Measurements from ENCODE around the gene DHRS4. TPM values are rescaled to one million over a fixed set of nuclear protein-coding genes. Genes with fewer than 3 reads are reported as not detected.
"Not testable (repeated sequence)": the region's sequence is repeated elsewhere in the genome, so short reads cannot be mapped to it uniquely, and the experiment has no call there.

Gene DHRS4
- total and polyA plus RNA-seq, 7 donors, result 18.9 to 76.7 (median 39.0) TPM

DNA sequence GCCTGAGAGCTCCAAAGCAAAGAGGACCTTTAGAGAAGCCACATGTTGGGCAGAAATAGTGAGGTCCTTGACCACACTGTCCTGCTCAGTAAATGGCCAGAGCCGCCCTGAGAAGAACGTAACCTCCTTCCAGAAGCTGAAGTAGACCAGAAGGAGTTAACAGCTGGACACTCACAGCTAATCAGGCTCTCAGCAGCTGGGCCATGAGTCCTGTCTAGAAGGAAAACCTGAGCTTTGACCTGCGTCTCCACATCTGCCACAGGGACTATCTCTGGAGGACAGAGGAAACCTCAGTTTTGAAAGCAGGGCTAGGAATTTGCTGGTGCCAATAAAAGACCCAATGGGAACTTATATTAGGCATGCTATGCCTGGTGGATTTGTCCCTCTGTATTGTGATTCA is 12.3 kb upstream of the DHRS4 start:
- Histone ChIP-seq H3K9me3 (no peaks in the 10 kb centered on the region), H3K27me3 (ENCODE audit: insufficient read depth in 3 of 3, low read length in 2 of 3) (no peaks in the 10 kb centered on the region), H3K36me3 (ENCODE audit: insufficient read depth in 1 of 2, low read depth in 1 of 2) (peaks cover 4 to 25% of the 10 kb centered on the region in 2 donors), H3K27ac (no peak overlapping the region), H3K4me1 (no peaks in the 10 kb centered on the region), H3K4me3 (no peak overlapping the region)
- no peak for ATAC-seq
- 43 to 88% (median 60%) methylated on average over 3 of the region's 3 CpGs for WGBS, 3 donors
- TF ChIP-seq, protein P1, sequence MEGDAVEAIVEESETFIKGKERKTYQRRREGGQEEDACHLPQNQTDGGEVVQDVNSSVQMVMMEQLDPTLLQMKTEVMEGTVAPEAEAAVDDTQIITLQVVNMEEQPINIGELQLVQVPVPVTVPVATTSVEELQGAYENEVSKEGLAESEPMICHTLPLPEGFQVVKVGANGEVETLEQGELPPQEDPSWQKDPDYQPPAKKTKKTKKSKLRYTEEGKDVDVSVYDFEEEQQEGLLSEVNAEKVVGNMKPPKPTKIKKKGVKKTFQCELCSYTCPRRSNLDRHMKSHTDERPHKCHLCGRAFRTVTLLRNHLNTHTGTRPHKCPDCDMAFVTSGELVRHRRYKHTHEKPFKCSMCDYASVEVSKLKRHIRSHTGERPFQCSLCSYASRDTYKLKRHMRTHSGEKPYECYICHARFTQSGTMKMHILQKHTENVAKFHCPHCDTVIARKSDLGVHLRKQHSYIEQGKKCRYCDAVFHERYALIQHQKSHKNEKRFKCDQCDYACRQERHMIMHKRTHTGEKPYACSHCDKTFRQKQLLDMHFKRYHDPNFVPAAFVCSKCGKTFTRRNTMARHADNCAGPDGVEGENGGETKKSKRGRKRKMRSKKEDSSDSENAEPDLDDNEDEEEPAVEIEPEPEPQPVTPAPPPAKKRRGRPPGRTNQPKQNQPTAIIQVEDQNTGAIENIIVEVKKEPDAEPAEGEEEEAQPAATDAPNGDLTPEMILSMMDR (IDR thresholded peaks at IDR 0.05), result no peak
- DNase-seq, result no peak
- intact Hi-C loops (cut with DNase I), result no loop called here

DNA sequence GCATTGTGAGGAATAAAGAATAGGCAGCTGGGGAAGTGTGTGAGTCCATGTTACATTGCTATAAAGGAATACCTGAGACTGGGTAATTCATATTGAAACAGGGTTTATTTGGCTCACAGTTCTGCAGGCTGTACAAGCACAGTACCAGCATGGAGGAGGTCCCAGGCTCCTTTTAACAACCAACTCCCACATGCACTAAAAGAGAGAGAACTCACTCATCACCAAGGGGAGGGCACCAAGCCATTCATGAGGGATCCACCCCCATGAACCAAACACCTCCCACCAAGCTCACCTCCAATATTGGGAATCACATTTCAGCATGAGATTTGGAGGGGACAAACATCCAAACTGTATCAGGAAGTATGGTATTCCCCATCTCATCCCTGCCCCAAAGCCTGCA is 11.9 kb upstream of the DHRS4 start:
- TF ChIP-seq, protein P1 (IDR thresholded peaks at IDR 0.05), result no peak
- H3K9me3 ChIP-seq, result no peaks in the 10 kb centered on the region
- intact Hi-C loops (cut with DNase I), result no loop called here
- H3K4me1 ChIP-seq, result no peaks in the 10 kb centered on the region
- H3K27ac ChIP-seq, result no peak overlapping the region
- H3K4me3 ChIP-seq, result no peak overlapping the region
- no peak for ATAC-seq
- H3K27me3 ChIP-seq (ENCODE audit: insufficient read depth in 3 of 3, low read length in 2 of 3), result no peaks in the 10 kb centered on the region
- peaks cover 4 to 25% of the 10 kb centered on the region in 2 donors for H3K36me3 ChIP-seq (ENCODE audit: insufficient read depth in 1 of 2, low read depth in 1 of 2)
- DNase-seq, result no peak

DNA sequence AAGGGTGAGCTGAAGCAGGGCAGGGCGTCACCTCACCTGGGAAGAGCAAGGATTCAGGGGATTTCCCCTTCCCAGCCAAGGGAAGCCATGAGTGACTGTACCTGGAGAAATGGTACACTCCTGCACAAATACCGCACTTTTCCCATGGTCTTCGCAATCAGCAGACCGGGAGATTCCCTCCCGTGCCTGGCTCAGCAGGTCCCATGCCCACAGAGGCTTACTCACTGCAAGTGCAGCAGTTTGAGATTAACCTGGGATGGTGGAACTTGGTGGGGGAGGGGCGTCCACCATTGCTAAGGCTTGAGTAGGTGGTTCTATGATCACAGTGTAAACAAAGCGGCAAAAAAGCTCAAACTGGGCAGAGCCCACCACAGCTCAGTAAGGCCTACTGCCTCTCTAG is 11.0 kb upstream of the DHRS4 start:
- TF ChIP-seq, protein P1 (IDR thresholded peaks at IDR 0.05), result no peak

DNA sequence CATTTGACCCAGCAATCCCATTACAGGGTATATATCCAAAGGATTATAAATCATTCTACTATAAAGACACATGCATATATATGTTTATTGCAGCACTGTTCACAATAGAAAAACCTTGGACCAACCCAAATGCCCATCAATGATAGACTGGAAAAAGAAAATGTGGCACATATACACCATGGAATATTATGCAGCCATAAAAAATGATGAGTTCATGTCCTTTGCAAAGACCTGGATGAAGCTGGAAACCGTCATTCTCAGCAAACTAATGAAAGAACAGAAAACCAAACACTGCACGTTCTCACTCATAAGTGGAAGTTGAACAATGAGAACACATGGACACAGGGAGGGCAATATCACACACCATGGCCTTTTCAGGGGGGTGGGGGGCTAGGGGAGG is 4.5 kb upstream of the DHRS4 start:
- H3K36me3 ChIP-seq (ENCODE audit: insufficient read depth in 1 of 2, low read depth in 1 of 2); intact Hi-C loops (cut with DNase I); H3K9me3 ChIP-seq; H3K27ac ChIP-seq; DNase-seq; H3K4me3 ChIP-seq; H3K4me1 ChIP-seq; ATAC-seq; H3K27me3 ChIP-seq (ENCODE audit: insufficient read depth in 3 of 3, low read length in 2 of 3): not testable (repeated sequence)
- 66 to 95% (median 74%) methylated on average over 2 of the region's 2 CpGs for WGBS, 3 donors

More for the DNA sequence above, 11.0 kb upstream of the DHRS4 start:
- H3K36me3 ChIP-seq (ENCODE audit: insufficient read depth in 1 of 2, low read depth in 1 of 2), result peaks cover 4 to 25% of the 10 kb centered on the region in 2 donors
- no peaks in the 10 kb centered on the region for H3K4me1 ChIP-seq
- DNase-seq, result no peak
- H3K27me3 ChIP-seq (ENCODE audit: insufficient read depth in 3 of 3, low read length in 2 of 3), result no peaks in the 10 kb centered on the region
- H3K4me3 ChIP-seq, result no peak overlapping the region
- intact Hi-C loops (cut with DNase I), result no loop called here
- no peaks in the 10 kb centered on the region for H3K9me3 ChIP-seq
- ATAC-seq, result no peak
- H3K27ac ChIP-seq, result no peak overlapping the region
- WGBS, 3 donors, result 87 to 96% (median 89%) methylated on average over 7 of the region's 7 CpGs

DNA sequence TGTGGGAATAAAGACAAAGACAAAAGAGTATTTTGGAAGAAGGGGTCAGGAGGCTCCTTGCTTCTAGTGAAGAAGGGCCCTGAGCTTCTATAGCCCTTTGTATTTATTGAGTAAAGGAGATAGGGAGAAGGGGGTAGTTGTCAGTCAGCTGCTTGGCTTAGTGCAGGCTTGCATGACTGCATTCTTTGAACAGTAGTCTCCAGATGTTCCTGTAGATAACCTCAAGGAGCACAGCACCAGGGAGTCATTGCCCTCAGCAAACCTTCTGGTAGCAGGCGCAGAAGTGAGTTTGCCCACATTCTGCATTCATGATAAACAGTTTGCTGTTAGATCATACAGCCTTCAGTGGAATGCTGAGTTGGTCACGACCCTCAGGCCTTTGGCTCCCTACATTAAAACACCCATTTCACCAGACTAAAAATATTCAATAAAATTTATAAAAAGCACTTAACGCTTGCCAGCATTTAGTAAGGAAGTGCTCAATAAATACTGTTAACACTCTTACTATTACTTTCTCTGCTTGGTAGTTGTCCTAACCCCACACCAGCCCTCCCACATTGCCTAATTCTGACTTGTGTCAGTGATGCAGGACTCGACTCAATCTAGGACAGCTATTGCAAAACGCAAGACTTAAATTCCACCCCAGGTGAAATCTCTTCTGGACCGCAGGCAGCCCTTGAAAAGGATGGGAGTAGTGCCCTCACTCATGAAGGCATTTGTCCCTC is 3.0 kb upstream of the DHRS4 start:
- TF ChIP-seq, protein P1 (IDR thresholded peaks at IDR 0.05), result no peak
- DNase-seq (no peak), ATAC-seq (peak in 2 of 4 donors; percentile 21 to 59)
- Histone ChIP-seq H3K27me3 (ENCODE audit: insufficient read depth in 3 of 3, low read length in 2 of 3) (no peaks in the 10 kb centered on the region), H3K4me3 (no peak overlapping the region), H3K9me3 (no peaks in the 10 kb centered on the region), H3K4me1 (peaks cover 15% of the 10 kb centered on the region), H3K27ac (no peak overlapping the region), H3K36me3 (ENCODE audit: insufficient read depth in 1 of 2, low read depth in 1 of 2) (peaks cover 0 to under 1% of the 10 kb centered on the region in 2 donors)
- WGBS, 3 donors, result 80 to 92% (median 87%) methylated on average over 6 of the region's 6 CpGs
- intact Hi-C loops (cut with DNase I), result no loop called here

DNA sequence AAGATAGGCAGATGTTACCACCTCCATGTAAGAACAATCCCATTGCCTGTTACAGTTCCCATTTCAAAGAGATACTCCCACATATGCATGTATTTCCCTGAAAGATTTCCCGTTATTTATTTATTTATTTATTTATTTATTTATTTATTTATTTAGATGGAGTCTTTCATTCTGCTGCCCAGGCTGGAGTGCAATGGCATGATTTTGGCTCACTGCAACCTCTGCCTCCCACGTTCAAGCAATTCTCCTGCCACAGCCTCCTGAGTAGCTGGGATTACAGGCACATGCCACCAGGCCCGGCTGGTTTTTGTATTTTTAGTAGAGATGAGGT is 2.5 kb upstream of the DHRS4 start:
- ATAC-seq; intact Hi-C loops (cut with DNase I); DNase-seq; H3K9me3 ChIP-seq; H3K36me3 ChIP-seq (ENCODE audit: insufficient read depth in 1 of 2, low read depth in 1 of 2); H3K4me3 ChIP-seq; H3K27ac ChIP-seq; H3K27me3 ChIP-seq (ENCODE audit: insufficient read depth in 3 of 3, low read length in 2 of 3): not testable (repeated sequence)
- WGBS, 3 donors, result 54 to 69% (median 59%) methylated on average over 3 of the region's 3 CpGs
- H3K4me1 ChIP-seq, result peaks cover 15% of the 10 kb centered on the region

Measured in psoas muscle (tissue), 8 donors.